HG02759 (cell line): ENCODE data around the gene WNT5B.
"Not testable (repeated sequence)": the region's sequence is repeated elsewhere in the genome, so short reads cannot be mapped to it uniquely, and the experiment has no call there.

Experiments
- ATAC-seq: cut with Tn5 transposase; IDR thresholded peaks from one replicate; pipeline ENCODE4 v1.9.1; 2021; ENCODE audit warnings: mild to moderate bottlenecking, moderate library complexity; ENCODE audit not compliant: unreplicated experiment

WNT5B gene

GRCh38 chr12:1681493-1681807 lies 52.4 kb downstream of the WNT5B start:
- no peak for ATAC-seq

GRCh38 chr12:1688086-1688710 lies 59.2 kb downstream of the WNT5B start:
- no peak for ATAC-seq

GRCh38 chr12:1690578-1691122 lies 61.6 kb downstream of the WNT5B start, which contains the start of gene ADIPOR2:
Gene ADIPOR2, plus strand, starts transcription at chr12:1691070. Its CDS starts 63,274 bp downstream, at chr12:1754344.
- peak; percentile 96 for ATAC-seq

DNA sequence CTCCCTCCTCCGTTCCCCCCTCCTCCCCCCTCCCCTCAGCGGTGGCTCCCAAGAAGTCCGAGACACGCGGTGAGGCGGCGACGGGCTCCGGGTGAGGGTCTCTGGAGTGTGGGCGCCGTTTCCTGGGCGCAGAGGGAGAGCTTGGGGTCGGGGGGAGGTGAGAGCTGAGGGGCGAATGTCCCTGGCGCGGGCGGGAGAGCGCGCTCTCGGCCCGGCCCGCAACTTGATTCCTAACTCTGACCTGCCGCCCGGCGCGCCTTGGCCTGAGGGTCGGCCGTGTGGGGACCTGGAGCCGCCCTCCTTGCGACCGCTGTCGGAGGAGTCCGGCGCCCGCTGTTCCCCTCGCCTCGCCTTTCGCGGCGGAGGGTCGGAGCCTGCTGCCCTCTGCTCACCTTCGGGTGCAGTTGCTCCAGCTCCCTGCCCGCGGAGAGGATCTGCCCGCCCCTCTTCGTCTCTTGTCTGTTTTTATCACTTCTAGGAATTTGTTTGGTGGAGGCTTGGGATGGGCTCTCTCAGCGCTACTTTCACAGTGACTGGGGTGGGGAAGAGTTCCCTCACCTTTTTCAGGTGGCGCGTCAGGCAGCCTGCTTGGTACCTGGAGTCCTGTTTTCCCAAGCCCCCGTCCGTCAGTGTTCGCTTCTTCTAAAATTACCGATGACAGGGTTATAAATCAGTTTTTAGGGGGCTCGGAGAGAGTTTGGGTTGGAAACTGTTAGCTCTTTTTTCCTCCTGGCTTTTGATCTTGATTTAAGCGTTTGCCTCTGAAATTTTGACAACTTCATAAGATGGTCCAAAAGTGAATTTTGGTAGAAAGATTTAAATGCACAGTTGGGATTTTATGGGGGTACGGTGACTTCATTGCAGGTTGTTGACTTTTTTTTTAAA lies 62.3 kb downstream of the WNT5B start:
- peak; percentile 48 for ATAC-seq

DNA sequence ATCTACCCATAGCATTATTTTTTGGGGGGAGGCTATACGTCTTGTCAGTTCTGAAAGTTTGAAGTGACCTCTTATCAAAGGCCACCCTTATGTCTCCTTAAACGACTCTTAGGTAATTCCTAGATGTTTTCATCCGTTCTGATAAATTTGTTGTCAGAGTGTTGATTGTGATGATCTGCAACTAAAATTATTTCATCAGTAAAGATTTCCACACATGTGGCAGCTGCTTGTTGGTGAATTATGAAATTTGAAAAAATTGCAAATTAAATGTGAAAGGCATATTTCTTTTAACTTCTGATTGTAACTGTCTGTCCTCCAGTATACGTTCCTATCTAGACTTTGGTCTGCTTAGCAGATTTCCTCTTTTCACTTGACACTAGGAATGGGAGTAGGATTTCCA lies 63.2 kb downstream of the WNT5B start:
- no peak for ATAC-seq

GRCh38 chr12:1692895-1693610 lies 64.0 kb downstream of the WNT5B start:
- no peak for ATAC-seq

GRCh38 chr12:1695097-1695496 lies 66.1 kb downstream of the WNT5B start:
- ATAC-seq, result not testable (repeated sequence)

DNA sequence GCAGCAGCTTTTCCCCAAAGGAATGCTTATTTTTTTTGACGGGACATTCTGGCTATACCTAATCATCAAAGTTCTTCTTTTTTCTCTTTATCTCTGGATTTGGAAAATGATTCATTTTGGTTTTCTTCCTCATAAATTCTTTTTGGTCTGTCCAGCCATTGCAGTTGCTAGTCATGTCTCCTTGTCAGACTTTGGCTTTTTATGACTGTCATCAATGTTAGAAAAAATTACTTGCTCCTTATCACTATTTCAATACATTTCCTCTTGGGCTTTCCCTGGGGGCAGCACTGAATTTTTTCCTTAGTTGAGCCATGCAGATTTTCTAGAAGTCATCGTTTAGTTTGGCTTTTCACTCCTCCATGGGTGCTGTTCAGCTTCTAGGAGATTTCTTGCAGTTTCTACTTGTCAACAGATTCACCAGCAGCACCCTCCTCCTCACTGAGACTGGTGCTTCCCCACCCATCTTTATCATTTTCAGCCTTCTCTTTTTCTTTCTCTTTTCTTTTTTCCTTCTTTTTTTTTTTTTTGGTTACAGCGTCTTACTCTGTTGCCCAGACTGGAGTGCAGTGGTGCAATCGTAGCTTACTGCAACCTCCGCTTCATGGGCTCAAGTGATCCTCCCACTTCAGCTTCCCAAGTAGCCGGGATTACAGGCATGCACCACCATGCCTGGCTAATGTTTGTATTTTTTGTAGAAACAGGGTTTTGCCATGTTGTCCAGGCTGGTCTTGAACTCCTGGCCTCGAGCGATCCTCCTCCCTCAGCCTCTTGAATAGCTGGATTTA lies 67.0 kb downstream of the WNT5B start:
- ATAC-seq, result no peak

GRCh38 chr12:1696800-1697199 lies 67.8 kb downstream of the WNT5B start:
- no peak for ATAC-seq
